Stimulated activated CD8-positive, alpha-beta memory T cell treated with anti-CD3 and anti-CD28 coated beads, Interleukin-7, amount 100 ng/mL, for 1 hour (primary cell): ENCODE data around the gene ZNF716.
"Not testable (repeated sequence)": the region's sequence is repeated elsewhere in the genome, so short reads cannot be mapped to it uniquely, and the experiment has no call there.

Experiments used
- DNase-seq, 2 donors: peaks; one replicate each; pipeline ENCODE4 v3.0.0-alpha.2; 2020; ENCODE audit warnings: low read depth in 2 of 2

Gene ZNF716

GRCh38 chr7:57449904-57450303 is at the start of gene ZNF716:
Gene ZNF716 (plus strand): TSS chr7:57450177. CDS start chr7:57450289, 112 bp downstream.
- DNase-seq = no peak

GRCh38 chr7:57400531-57401155 is 49.3 kb upstream of the ZNF716 start:
- DNase-seq = no peak

- DNase-seq = not testable (repeated sequence)
These were observed 46.9 kb upstream of the ZNF716 start for GRCh38 chr7:57403051-57403450.

- no peak for DNase-seq
These were observed 46.2 kb upstream of the ZNF716 start for GRCh38 chr7:57403601-57404342.

GRCh38 chr7:57404343-57404966 is 45.5 kb upstream of the ZNF716 start:
- no peak for DNase-seq

- DNase-seq = no peak
These were observed 45.0 kb upstream of the ZNF716 start for GRCh38 chr7:57404967-57405421.

GRCh38 chr7:57407125-57407524 is 42.9 kb upstream of the ZNF716 start:
- no peak for DNase-seq

GRCh38 chr7:57412168-57412567 is 37.8 kb upstream of the ZNF716 start:
- DNase-seq = no peak

- DNase-seq = no peak
These were observed 37.4 kb upstream of the ZNF716 start for GRCh38 chr7:57412618-57413017.

GRCh38 chr7:57413529-57414398 is 36.2 kb upstream of the ZNF716 start:
- DNase-seq = no peak

- no peak for DNase-seq
These were observed 35.6 kb upstream of the ZNF716 start for GRCh38 chr7:57414415-57414814.

GRCh38 chr7:57414852-57415251 is 35.1 kb upstream of the ZNF716 start:
- no peak for DNase-seq

- DNase-seq = no peak
These were observed 34.7 kb upstream of the ZNF716 start for GRCh38 chr7:57415326-57415725.

- no peak for DNase-seq
These were observed 34.2 kb upstream of the ZNF716 start for GRCh38 chr7:57415730-57416129.

- no peak for DNase-seq
These were observed 33.2 kb upstream of the ZNF716 start for GRCh38 chr7:57416601-57417358.

GRCh38 chr7:57417736-57418135 is 32.2 kb upstream of the ZNF716 start:
- DNase-seq = no peak

- no peak for DNase-seq
These were observed 26.2 kb upstream of the ZNF716 start for GRCh38 chr7:57423768-57424167.

GRCh38 chr7:57424515-57425238 is 25.3 kb upstream of the ZNF716 start:
- DNase-seq = no peak

- no peak for DNase-seq
These were observed 24.6 kb upstream of the ZNF716 start for GRCh38 chr7:57425239-57425944.
